SU-DHL-6 (cell line): ENCODE data around the gene DYNC1H1.

ENCODE experiments used
- H2AFZ ChIP-seq: fragments of 200-600 bp; sonication (generic); 2 replicates; pipeline ENCODE4 v1.6.1; 2014; ENCODE audit warnings: low read depth, mild to moderate bottlenecking, moderate library complexity, mixed read lengths, antibody characterized with exemption, low read length; ENCODE audit not compliant: severe bottlenecking
- H3F3A ChIP-seq: fragments of 200-600 bp; shearing (Covaris generic); 2 replicates; pipeline ENCODE4 v1.6.0; 2016; ENCODE audit warnings: antibody characterized with exemption, mild to moderate bottlenecking; ENCODE audit not compliant: insufficient read depth
- H3K27ac ChIP-seq: fragments of 200-600 bp; sonication (generic); 2 replicates; pipeline ENCODE4 v1.5.1; 2016; ENCODE audit warnings: low read depth, mild to moderate bottlenecking, low read length, moderate library complexity, mixed read lengths
- H3K27me3 ChIP-seq: fragments of 200-600 bp; sonication (generic), shearing (Covaris generic); 2 replicates; pipeline ENCODE4 v1.6.0; 2014; ENCODE audit warnings: mild to moderate bottlenecking, low read length
- H3K36me3 ChIP-seq: fragments of 200-600 bp; sonication (generic); 2 replicates; pipeline ENCODE4 v1.6.1; 2014; ENCODE audit warnings: mild to moderate bottlenecking, low read length, mixed read lengths
- H3K4me2 ChIP-seq: fragments of 300-600, 200-600 bp; shearing (Covaris generic), sonication (generic); 2 replicates; pipeline ENCODE4 v1.6.0; 2014; ENCODE audit warnings: low read length, low read depth, mild to moderate bottlenecking; ENCODE audit not compliant: poor library complexity, severe bottlenecking
- H3K4me3 ChIP-seq: fragments of 200-600 bp; sonication (generic); 2 replicates; pipeline ENCODE4 v1.5.1; 2014; ENCODE audit warnings: antibody characterized with exemption, low read length, mild to moderate bottlenecking, mixed read lengths; ENCODE audit not compliant: insufficient read depth, poor library complexity, severe bottlenecking
- H3K79me2 ChIP-seq: fragments of 200-600 bp; sonication (generic); 2 replicates; pipeline ENCODE4 v1.6.1; 2014; ENCODE audit warnings: mild to moderate bottlenecking, low read length, moderate library complexity; ENCODE audit not compliant: insufficient read depth
- H3K9ac ChIP-seq: fragments of 200-600 bp; sonication (generic); 2 replicates; pipeline ENCODE4 v1.7.0; 2014; ENCODE audit warnings: mild to moderate bottlenecking, low read length
- H3K9me2 ChIP-seq: fragments of 200-600 bp; sonication (generic); replicated peaks from 2 replicates; pipeline ENCODE4 v1.6.1; 2014; ENCODE audit warnings: low read length; ENCODE audit not compliant: insufficient read depth
- H3K9me3 ChIP-seq: fragments of 200-600 bp; sonication (generic); 2 replicates; pipeline ENCODE4 v1.6.1; 2014; ENCODE audit warnings: low read length, mixed read lengths; ENCODE audit not compliant: insufficient read depth
- H4K20me1 ChIP-seq: fragments of 200-600 bp; sonication (generic); 2 replicates; pipeline ENCODE4 v1.6.1; 2014; ENCODE audit warnings: low read depth, mild to moderate bottlenecking, antibody characterized with exemption, low read length, moderate library complexity, mixed read lengths
- CTCF ChIP-seq: fragments of 200-600 bp; sonication (generic); IDR thresholded peaks from one replicate; pipeline ENCODE4 v1.5.1; 2017; ENCODE audit warnings: antibody characterized with exemption, mild to moderate bottlenecking, low read length, moderate library complexity; ENCODE audit not compliant: insufficient read depth, poor library complexity, severe bottlenecking
- EZH2phosphoT487 ChIP-seq: fragments of 200-600 bp; sonication (generic), shearing (Covaris generic); conservative IDR thresholded peaks from 2 replicates; pipeline ENCODE4 v1.6.1; 2018; ENCODE audit warnings: mild to moderate bottlenecking, antibody characterized with exemption, low read length, moderate library complexity, mixed read lengths

DYNC1H1 gene

GRCh38 chr14:102040153-102040552, 75.8 kb downstream of the DYNC1H1 start:
- H3K9me2 ChIP-seq, result no peaks in the 10 kb centered on the region
- TF ChIP-seq CTCF (no peak), EZH2phosphoT487 (no peak)
- no peaks in the 10 kb centered on the region for H3K79me2 ChIP-seq
- H3K4me2 ChIP-seq, result no peak overlapping the region
- H3K27me3 ChIP-seq, result no peaks in the 10 kb centered on the region
- H4K20me1 ChIP-seq, result no peaks in the 10 kb centered on the region
- H3K27ac ChIP-seq, result no peak overlapping the region
- no peaks in the 10 kb centered on the region for H3F3A ChIP-seq
- H2AFZ ChIP-seq, result no peak overlapping the region
- no peaks in the 10 kb centered on the region for H3K9me3 ChIP-seq
- H3K36me3 ChIP-seq, result 0 out of 2 replicates have a peak, but pooled peaks cover 5% of the 10 kb centered on the region
- H3K4me3 ChIP-seq, result no peak overlapping the region
- no peak overlapping the region for H3K9ac ChIP-seq

- Histone ChIP-seq H3K36me3 (0 out of 2 replicates have a peak, but pooled peaks cover under 1% of the 10 kb centered on the region), H3K9me3 (no peaks in the 10 kb centered on the region), H3K4me2 (no peak overlapping the region), H3K9me2 (no peaks in the 10 kb centered on the region), H3K79me2 (no peaks in the 10 kb centered on the region), H3K4me3 (no peak overlapping the region), H3K9ac (no peak overlapping the region), H3K27me3 (no peaks in the 10 kb centered on the region), H4K20me1 (no peaks in the 10 kb centered on the region), H2AFZ (no peak overlapping the region), H3F3A (no peaks in the 10 kb centered on the region), H3K27ac (no peak overlapping the region)
- TF ChIP-seq CTCF (no peak), EZH2phosphoT487 (no peak)
Measured at GRCh38 chr14:102042699-102043098, 78.3 kb downstream of the DYNC1H1 start.

GRCh38 chr14:102043251-102044025, 79.1 kb downstream of the DYNC1H1 start:
- H3K27me3 ChIP-seq, result no peaks in the 10 kb centered on the region
- no peaks in the 10 kb centered on the region for H3K9me3 ChIP-seq
- H3K4me2 ChIP-seq, result no peak overlapping the region
- H3K4me3 ChIP-seq, result no peak overlapping the region
- H3K9ac ChIP-seq, result no peak overlapping the region
- no peaks in the 10 kb centered on the region for H4K20me1 ChIP-seq
- no peaks in the 10 kb centered on the region for H3K9me2 ChIP-seq
- H2AFZ ChIP-seq, result no peak overlapping the region
- no peaks in the 10 kb centered on the region for H3F3A ChIP-seq
- no peaks in the 10 kb centered on the region for H3K79me2 ChIP-seq
- no peak overlapping the region for H3K27ac ChIP-seq
- H3K36me3 ChIP-seq, result no peaks in the 10 kb centered on the region
- TF ChIP-seq EZH2phosphoT487, result no peak
- no peak for TF ChIP-seq CTCF
